PC-9 (cell line): ENCODE results near the gene PRDM2.

Experiments used
- CTCF ChIP-seq: fragments of 200-600 bp; sonication (generic); conservative IDR thresholded peaks from 2 replicates; pipeline ENCODE4 v1.6.1; 2017; ENCODE audit warnings: mixed run types, antibody characterized with exemption, mild to moderate bottlenecking, moderate library complexity
- EZH2 ChIP-seq: fragments of 200-600 bp; sonication (generic); IDR thresholded peaks from 2 replicates; pipeline ENCODE4 v1.8.0; 2017; ENCODE audit warnings: antibody characterized with exemption, low read depth

GRCh38 chr1:13728091-13728715 is 28.2 kb downstream of the PRDM2 start:
- TF ChIP-seq CTCF (no peak), EZH2 (no peak)
